Osteoblast (primary cell): ENCODE data around the gene TTC33. TPM values are rescaled to one million over a fixed set of nuclear protein-coding genes. Genes with fewer than 3 reads are reported as not detected.

Experiments used
- DNase-seq: peaks from one replicate; pipeline ENCODE4 v3.0.0; 2011; ENCODE audit warnings: low spot score, mixed read lengths; ENCODE audit not compliant: insufficient read length; ENCODE audit errors: missing footprints
- H2AFZ ChIP-seq: 2 replicates; pipeline ENCODE4 v1.6.0; 2011; ENCODE audit warnings: mild to moderate bottlenecking, low read length
- H3K27ac ChIP-seq: 2 replicates; pipeline ENCODE4 v1.5.1; 2011; ENCODE audit warnings: mild to moderate bottlenecking, low read depth, low read length, moderate library complexity
- H3K27me3 ChIP-seq: 2 replicates; pipeline ENCODE4 v1.6.0; 2012; ENCODE audit warnings: mild to moderate bottlenecking, control low read depth, inconsistent platforms, low read length, moderate library complexity; ENCODE audit not compliant: insufficient read depth
- H3K36me3 ChIP-seq: 2 replicates; pipeline ENCODE4 v1.5.1; 2011; ENCODE audit warnings: mild to moderate bottlenecking, low read length, control low read depth, moderate library complexity; ENCODE audit not compliant: insufficient read depth
- H3K4me1 ChIP-seq: 2 replicates; pipeline ENCODE4 v1.5.1; 2011; ENCODE audit warnings: mild to moderate bottlenecking, low read length, control low read depth, moderate library complexity; ENCODE audit not compliant: insufficient read depth
- H3K4me2 ChIP-seq: 2 replicates; pipeline ENCODE4 v1.6.0; 2011; ENCODE audit warnings: mild to moderate bottlenecking, low read length; ENCODE audit not compliant: insufficient read depth
- H3K4me3 ChIP-seq: fragments of 200-600 bp; sonication (generic); 3 replicates; pipeline ENCODE4 v1.5.1; 2012; ENCODE audit warnings: mild to moderate bottlenecking, low read length, inconsistent platforms; ENCODE audit not compliant: insufficient read depth
- H3K79me2 ChIP-seq: 2 replicates; pipeline ENCODE4 v1.6.0; 2012; ENCODE audit warnings: mild to moderate bottlenecking, low read length, control low read depth, inconsistent platforms; ENCODE audit not compliant: insufficient read depth
- H3K9me3 ChIP-seq: 2 replicates; pipeline ENCODE4 v1.5.1; 2011; ENCODE audit warnings: low read depth, low read length, control low read depth
- H4K20me1 ChIP-seq: 2 replicates; pipeline ENCODE4 v1.6.0; 2012; ENCODE audit warnings: mild to moderate bottlenecking, low read length, control low read depth; ENCODE audit not compliant: insufficient read depth
- total RNA-seq: library from RNA; depleted of rRNA; stranded (reverse); fragments of >200 nt; gene quantifications from 2 replicates; pipeline ENCODE4 v1.2.3, GENCODE V29; 2012
- TF ChIP-seq, protein P1 (sequence below): IDR thresholded peaks from 2 replicates; pipeline ENCODE4 v1.5.1; 2011; ENCODE audit warnings: mild to moderate bottlenecking, low read depth, low read length, moderate library complexity; ENCODE audit errors: extremely low read depth

TTC33 gene
- total RNA-seq, 1 donor: 14.5 TPM

DNA sequence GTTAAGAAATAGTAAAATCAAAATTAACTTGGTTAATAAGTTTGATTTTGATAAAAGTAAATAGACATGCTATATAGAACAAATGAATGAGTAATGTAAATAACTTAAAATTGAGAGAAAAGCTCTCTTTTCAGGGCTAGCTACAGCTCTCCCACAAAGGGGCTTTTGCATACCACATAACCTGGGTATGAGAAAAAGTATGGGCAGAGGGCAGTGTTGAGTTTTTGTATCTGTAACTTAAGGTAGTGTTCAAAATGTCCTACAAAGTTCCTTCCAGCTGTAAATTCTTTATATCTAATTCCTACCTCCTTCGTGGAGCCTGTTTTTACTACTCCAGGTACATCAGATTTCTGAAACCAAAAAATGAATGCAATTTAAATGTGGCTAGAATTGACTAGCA is 18.9 kb upstream of the TTC33 start:
- H3K36me3 ChIP-seq: peaks cover 42% of the 10 kb centered on the region
- H2AFZ ChIP-seq: no peak overlapping the region
- H4K20me1 ChIP-seq: no peaks in the 10 kb centered on the region
- H3K27ac ChIP-seq: no peak overlapping the region
- no peaks in the 10 kb centered on the region for H3K27me3 ChIP-seq
- peaks cover 39% of the 10 kb centered on the region for H3K79me2 ChIP-seq
- no peak overlapping the region for H3K4me2 ChIP-seq
- H3K4me3 ChIP-seq: no peak overlapping the region
- H3K4me1 ChIP-seq: peaks cover 5% of the 10 kb centered on the region
- H3K9me3 ChIP-seq: no peaks in the 10 kb centered on the region
- DNase-seq: no peak
- TF ChIP-seq, protein P1, sequence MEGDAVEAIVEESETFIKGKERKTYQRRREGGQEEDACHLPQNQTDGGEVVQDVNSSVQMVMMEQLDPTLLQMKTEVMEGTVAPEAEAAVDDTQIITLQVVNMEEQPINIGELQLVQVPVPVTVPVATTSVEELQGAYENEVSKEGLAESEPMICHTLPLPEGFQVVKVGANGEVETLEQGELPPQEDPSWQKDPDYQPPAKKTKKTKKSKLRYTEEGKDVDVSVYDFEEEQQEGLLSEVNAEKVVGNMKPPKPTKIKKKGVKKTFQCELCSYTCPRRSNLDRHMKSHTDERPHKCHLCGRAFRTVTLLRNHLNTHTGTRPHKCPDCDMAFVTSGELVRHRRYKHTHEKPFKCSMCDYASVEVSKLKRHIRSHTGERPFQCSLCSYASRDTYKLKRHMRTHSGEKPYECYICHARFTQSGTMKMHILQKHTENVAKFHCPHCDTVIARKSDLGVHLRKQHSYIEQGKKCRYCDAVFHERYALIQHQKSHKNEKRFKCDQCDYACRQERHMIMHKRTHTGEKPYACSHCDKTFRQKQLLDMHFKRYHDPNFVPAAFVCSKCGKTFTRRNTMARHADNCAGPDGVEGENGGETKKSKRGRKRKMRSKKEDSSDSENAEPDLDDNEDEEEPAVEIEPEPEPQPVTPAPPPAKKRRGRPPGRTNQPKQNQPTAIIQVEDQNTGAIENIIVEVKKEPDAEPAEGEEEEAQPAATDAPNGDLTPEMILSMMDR: no peak

DNA sequence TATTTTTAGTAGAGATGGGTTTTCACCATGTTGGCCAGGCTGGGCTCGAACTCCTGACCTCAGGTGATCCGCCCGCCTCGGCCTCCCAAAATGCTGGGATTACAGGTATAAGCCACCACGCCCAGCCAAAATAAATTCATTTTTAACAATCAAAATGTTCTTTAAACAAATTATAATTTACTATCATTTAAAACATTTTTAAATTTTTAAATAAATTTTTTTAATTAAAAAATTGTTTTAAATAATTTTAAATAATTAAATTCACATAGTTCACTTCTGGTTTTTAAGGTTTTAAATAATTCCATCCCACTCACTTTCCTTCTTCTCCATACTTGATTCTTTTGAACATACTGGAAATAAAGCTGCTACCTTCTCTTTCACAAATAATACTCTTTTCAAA is 15.0 kb upstream of the TTC33 start:
- Histone ChIP-seq H3K36me3 (peaks cover 63% of the 10 kb centered on the region), H3K79me2 (peaks cover 9% of the 10 kb centered on the region)

DNA sequence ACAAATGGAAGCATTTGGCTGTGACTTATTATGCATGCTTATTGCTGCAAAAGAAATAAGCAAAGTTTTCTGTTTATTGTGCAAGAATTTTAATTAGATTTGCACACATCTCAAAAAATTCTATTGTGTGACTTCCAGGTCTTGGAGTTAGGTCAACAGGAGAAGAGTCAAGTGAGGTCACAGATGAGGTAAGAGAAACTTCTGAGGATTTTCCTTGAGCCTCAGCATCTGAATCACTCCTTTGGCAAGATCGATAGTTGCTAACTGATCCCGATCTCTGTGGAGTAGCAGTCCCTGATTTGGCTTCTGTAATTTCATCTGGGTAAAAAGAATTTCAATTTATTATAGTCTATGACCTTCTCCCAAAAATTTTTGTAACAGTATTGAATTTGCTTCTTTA is 6.9 kb upstream of the TTC33 start:
- TF ChIP-seq, protein P1: no peak
- Histone ChIP-seq H3K27me3 (no peaks in the 10 kb centered on the region), H2AFZ (no peak overlapping the region), H3K4me3 (no peak overlapping the region), H3K36me3 (peaks cover 58% of the 10 kb centered on the region), H3K4me1 (no peaks in the 10 kb centered on the region), H3K4me2 (no peak overlapping the region), H3K9me3 (no peaks in the 10 kb centered on the region), H4K20me1 (no peaks in the 10 kb centered on the region), H3K27ac (no peak overlapping the region), H3K79me2 (peaks cover 2% of the 10 kb centered on the region)
- no peak for DNase-seq

More for the DNA sequence above, 15.0 kb upstream of the TTC33 start:
- no peak overlapping the region for H3K4me2 ChIP-seq
- no peak overlapping the region for H3K27ac ChIP-seq
- no peak overlapping the region for H3K4me3 ChIP-seq
- no peaks in the 10 kb centered on the region for H3K27me3 ChIP-seq
- peaks cover 3% of the 10 kb centered on the region for H3K4me1 ChIP-seq
- TF ChIP-seq, protein P1: no peak
- no peaks in the 10 kb centered on the region for H3K9me3 ChIP-seq
- no peak overlapping the region for H2AFZ ChIP-seq
- no peaks in the 10 kb centered on the region for H4K20me1 ChIP-seq
- no peak for DNase-seq

DNA sequence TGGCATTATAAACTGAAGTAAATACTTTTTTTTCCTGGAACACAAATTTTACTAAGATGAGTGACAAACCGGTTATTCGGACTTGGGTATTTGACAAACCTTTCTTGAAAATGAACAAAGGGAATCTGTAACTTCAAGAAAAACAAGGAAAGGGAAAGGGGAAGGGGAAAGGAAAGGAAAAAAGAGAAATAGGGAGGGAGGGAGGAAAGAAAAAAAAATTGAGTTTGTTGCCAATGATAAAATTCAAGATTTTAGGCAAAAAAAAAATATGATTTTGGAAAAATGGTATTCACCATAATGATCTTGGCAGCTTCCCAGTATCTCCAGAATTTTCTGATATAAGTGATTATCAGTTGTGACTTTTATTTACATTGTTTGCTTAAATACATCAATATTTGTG is 1.6 kb upstream of the TTC33 start:
- DNase-seq: no peak
- no peak overlapping the region for H3K27ac ChIP-seq
- H3K4me2 ChIP-seq: no peak overlapping the region
- TF ChIP-seq, protein P1: no peak
- no peak overlapping the region for H3K4me3 ChIP-seq
- peaks cover 19% of the 10 kb centered on the region for H3K79me2 ChIP-seq
- peaks cover 11% of the 10 kb centered on the region for H3K36me3 ChIP-seq
- H3K9me3 ChIP-seq: no peaks in the 10 kb centered on the region
- no peak overlapping the region for H2AFZ ChIP-seq
- H3K27me3 ChIP-seq: no peaks in the 10 kb centered on the region
- H3K4me1 ChIP-seq: peaks cover 9% of the 10 kb centered on the region
- H4K20me1 ChIP-seq: peaks cover 3% of the 10 kb centered on the region
